HG02973 (cell line): ENCODE data around the gene RASIP1.

Experiments
- ATAC-seq: cut with Tn5 transposase; IDR thresholded peaks from one replicate; pipeline ENCODE4 v1.9.1; 2021; ENCODE audit warnings: moderate library complexity; ENCODE audit not compliant: unreplicated experiment

Gene RASIP1

GRCh38 chr19:48756686-48757085 lies 16.3 kb upstream of the RASIP1 start:
- ATAC-seq, result no peak

- ATAC-seq, result no peak
Observed at GRCh38 chr19:48756212-48756611, 15.8 kb upstream of the RASIP1 start.

GRCh38 chr19:48755787-48756186 lies 15.4 kb upstream of the RASIP1 start:
- no peak for ATAC-seq

- no peak for ATAC-seq
Observed at GRCh38 chr19:48755084-48755641, 14.8 kb upstream of the RASIP1 start, which contains the start of gene FGF21. Gene FGF21 (plus strand): TSS chr19:48755524. CDS start chr19:48756237, 713 bp downstream.

- no peak for ATAC-seq
Observed at GRCh38 chr19:48752496-48753365, 12.3 kb upstream of the RASIP1 start, which contains the start of gene FUT1. Gene FUT1 (minus strand): TSS chr19:48752641. CDS start chr19:48751281, 1,360 bp downstream.

GRCh38 chr19:48751845-48752495 lies 11.6 kb upstream of the RASIP1 start:
- ATAC-seq, result no peak

GRCh38 chr19:48750771-48751504 lies 10.5 kb upstream of the RASIP1 start:
- ATAC-seq, result no peak

GRCh38 chr19:48750351-48750750 lies 9.9 kb upstream of the RASIP1 start:
- ATAC-seq, result no peak

- ATAC-seq, result no peak
Observed at GRCh38 chr19:48749571-48750198, 9.3 kb upstream of the RASIP1 start.

- ATAC-seq, result no peak
Observed at GRCh38 chr19:48746738-48747575, 6.5 kb upstream of the RASIP1 start, which contains the start of gene IZUMO1. Gene IZUMO1 (minus strand): TSS chr19:48746909. CDS start chr19:48745859, 1,050 bp downstream.

GRCh38 chr19:48746110-48746509 lies 5.7 kb upstream of the RASIP1 start:
- no peak for ATAC-seq

- ATAC-seq, result no peak
Observed at GRCh38 chr19:48745208-48745995, 5.0 kb upstream of the RASIP1 start.

- no peak for ATAC-seq
Observed at GRCh38 chr19:48742096-48742495, 1.7 kb upstream of the RASIP1 start.

- ATAC-seq, result no peak
Observed at GRCh38 chr19:48741129-48741999, 954 bp upstream of the RASIP1 start.

GRCh38 chr19:48739404-48740163 lies 826 bp downstream of the RASIP1 start:
- ATAC-seq, result no peak

- ATAC-seq, result no peak
Observed at GRCh38 chr19:48738557-48739403, 1.6 kb downstream of the RASIP1 start.
